NCI-H69 (cell line): ENCODE measurements around the gene SYNGR1.
A peak's percentile ranks its signal among the peaks of the same experiment; 100 is the strongest.
"Not testable (repeated sequence)": the region's sequence is repeated elsewhere in the genome, so short reads cannot be mapped to it uniquely, and the experiment has no call there.

Source experiments
- DNase-seq: peaks from one replicate; lab custom pipeline; 2025; lab: John Stamatoyannopoulos, UW

Gene SYNGR1

DNA sequence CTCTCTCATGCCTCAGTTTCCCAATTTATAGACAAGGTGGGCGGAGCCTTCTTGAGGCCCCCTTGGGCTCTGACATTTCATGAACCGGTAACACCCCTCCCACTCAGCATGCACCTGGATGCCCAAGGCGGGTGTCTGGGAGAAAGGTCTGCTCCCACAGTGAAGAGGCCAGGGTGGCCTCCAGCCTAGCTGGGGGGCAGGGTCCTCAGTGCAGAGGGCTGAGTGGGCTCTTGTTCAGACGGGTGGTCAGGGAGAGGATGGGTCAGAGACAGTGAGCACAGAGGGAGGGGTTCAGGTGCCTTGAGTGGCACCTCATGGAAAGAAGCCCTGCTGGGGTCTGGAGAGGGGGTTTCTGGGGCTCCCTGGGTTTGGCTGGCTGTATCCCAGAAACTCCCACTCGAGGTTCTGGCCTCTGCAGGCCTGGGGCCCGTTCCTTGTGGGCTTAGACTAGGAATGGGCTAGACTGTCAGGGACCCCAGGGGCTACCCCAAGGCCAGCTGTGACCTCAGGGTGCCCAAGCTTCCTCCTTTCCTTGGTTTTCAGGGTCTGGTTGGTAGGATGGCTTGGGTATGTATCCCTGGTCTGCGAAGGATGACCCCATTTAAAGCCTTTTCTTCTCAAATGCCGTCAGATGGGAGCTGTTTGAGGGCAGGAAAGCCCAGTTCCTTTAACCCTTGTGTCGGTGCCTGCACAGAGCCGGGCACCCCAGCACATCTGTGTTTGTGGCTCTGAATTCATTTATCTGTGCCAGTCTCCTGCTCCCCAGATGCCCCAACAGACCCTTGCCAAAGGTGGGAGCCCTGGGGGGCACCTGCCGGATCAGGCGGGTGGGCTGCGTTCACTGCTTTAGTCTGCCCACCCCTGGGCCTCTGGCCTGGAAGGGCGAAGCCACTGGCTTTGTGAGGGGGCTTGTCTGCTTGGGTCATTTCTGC is 1.2 kb downstream of the SYNGR1 start:
- DNase-seq = no peak

GRCh38 chr22:39351689-39352214 is 2.0 kb downstream of the SYNGR1 start:
- DNase-seq = peak; percentile 61

DNA sequence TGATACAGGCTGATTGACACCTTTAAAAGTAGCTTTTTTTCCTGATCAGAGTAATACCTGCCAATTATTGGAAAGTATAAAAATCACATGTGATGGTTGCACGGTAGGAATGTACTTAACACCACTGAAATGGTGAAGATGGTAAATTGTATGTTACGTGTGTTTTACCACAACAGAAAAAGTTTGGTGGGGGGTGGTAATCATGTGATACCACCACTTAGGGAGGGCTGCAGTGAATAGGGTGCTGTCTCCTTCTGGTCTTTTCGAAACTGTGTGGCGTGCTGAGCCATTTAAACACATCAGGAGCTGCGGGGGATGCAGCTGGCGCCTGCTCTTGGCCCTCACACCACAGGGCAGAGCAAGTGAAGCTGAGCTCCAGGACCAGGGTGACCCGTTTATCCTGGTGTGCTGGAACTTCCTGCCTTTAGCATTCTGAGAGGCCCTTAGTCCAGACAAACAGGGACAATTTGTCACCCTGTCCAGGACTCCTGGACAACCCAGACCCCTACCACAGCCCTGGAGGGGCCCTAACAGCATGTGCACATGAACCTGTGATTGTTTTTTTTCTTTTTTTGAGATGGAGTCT is 2.6 kb downstream of the SYNGR1 start:
- no peak for DNase-seq

DNA sequence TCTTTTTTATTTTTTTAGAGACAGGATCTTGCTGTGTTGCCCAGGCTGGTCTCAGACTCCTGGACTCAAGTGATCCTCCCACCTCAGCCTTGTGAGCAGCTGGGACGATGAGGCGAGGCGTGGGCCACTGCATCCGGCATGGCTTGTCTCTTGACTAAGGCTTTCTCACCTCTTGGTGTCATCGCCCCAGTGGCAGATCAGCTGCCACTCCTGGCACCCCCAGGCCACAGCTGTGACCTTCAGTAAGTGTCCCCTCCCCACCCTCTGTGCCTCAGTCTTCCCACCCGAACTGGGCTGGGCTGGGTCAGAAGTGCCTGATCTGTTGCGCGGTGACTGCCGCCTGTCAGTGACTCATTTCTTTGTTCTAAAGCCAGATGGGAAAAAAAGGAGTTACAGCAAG is 3.6 kb downstream of the SYNGR1 start:
- no peak for DNase-seq

- no peak for DNase-seq
Measured at GRCh38 chr22:39355080-39355479, 5.3 kb downstream of the SYNGR1 start.

GRCh38 chr22:39355805-39356204 is 6.0 kb downstream of the SYNGR1 start:
- not testable (repeated sequence) for DNase-seq

DNA sequence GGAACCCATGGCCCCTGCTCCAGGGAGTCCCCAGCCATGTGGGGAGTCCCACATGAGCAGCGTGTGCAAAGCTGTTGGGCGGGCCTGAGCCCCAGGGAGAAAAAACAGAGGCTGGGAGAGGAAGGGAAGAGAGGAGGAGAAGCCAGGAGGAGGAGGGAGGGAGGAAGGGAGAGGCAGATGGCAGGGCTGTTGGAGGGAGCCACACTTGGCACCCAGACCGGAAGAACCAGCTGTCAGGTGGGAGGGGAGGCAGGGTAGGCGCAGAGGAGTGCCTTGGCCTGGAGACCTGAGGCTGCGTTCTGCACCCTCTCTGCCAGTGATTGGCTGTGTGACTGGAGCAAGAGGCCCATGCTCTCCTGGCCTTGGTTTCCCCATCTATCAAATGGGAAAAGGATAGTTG is 6.7 kb downstream of the SYNGR1 start:
- DNase-seq = peak; percentile 93

GRCh38 chr22:39357110-39358108 is 7.6 kb downstream of the SYNGR1 start:
- DNase-seq = not testable (repeated sequence)

- not testable (repeated sequence) for DNase-seq
Measured at GRCh38 chr22:39358197-39358596, 8.4 kb downstream of the SYNGR1 start.

DNA sequence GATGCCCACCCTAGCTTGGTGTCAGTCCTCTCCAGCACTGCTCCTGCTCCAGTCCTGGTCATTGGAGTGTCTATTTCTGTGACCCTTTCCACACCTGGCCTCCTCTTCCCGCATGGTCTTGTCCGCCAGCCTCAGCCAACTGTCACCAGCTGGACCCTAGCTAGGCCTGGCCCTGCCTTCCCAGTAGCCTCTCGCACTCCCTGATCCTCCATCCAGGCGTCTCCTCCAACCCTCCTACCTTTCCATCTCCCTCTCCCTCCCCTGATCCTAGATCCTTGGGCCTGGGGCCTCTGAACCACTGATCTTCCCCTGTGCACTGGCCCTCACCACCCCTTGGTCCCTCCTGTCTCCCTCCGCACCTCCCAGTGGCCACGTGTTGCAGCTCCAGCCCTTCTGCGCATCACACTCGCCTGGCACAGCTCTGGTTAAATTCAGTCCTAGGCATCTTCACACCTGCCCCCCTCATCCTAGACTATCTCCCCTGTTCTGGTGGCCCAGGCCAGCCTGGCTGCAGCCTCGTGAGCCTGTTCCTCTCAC is 9.9 kb downstream of the SYNGR1 start:
- DNase-seq = no peak

DNA sequence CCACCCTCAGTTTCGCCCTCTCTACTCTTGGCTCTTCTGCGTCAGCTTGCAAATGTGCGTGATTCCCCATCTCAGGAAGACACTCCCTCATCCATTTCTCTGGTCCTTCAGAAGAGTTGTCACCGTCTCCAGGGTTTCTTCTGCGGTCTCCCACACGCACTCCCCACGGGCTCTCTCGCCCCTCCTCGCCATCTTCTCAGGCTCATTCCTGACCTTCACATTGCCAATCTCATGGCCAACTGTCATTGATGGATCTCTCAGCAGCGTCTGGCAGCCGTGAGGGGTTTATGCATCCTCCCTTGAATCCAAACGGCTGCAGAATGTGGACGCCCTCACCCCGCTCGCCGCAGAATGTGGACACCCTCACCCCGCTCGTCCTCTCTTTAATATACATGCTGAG is 10.5 kb downstream of the SYNGR1 start:
- no peak for DNase-seq

DNA sequence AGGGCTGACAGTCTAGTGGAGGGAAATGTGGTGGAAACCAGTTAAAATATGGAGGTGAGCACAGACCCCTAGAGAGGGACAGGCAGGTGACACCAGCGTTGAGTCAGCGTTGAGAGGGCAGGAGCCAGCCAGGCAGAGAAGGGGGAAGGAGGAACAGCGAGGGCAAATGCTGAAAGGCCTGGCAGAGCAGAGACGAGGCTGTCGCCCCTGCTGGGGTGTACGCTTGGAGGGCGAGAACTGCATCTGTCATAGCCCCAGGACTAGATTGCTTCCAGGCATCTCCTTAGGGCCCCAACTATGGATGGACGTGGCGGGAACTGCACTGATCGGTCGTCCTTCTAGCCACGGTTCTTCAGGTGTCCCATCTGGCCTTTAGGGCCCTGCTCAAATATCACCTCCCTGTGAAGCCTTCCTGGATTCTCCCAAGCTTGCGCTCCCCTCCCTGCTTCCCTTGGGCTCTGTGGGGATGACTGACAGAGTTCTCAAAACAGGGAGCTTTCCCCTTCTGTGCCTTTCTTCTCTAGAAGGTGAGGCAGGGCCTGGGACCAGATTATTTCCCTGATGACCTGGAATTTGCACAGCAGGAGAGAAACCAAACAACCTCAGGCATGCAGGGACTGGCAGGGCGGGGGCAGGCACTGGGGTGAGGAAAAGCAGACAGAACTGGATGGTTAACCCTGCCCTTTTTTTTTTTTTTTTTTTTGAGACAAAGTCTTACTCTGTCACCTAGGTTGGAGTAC is 11.1 kb downstream of the SYNGR1 start:
- DNase-seq = peak; percentile 70

GRCh38 chr22:39361496-39361895 is 11.7 kb downstream of the SYNGR1 start:
- no peak for DNase-seq

DNA sequence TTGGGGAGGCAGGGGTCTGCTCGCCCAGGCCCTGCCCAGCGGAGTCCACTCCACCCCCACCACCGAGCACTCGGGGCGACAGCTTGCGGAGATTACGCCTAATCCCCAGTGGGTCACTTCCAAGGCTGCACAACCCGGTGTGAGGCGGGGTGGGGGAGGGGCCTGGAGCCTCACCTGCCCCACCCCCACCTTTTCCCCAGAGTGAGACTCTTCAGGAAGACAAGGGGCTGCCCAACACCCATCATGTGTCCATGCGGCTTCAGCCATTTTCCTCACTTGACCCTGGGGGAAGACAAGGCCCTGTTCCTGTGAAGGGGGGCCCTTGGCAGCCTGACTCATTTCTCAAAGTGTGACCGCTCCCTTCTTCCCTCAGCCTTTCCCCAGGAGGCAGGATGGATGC is 12.5 kb downstream of the SYNGR1 start:
- DNase-seq = no peak

DNA sequence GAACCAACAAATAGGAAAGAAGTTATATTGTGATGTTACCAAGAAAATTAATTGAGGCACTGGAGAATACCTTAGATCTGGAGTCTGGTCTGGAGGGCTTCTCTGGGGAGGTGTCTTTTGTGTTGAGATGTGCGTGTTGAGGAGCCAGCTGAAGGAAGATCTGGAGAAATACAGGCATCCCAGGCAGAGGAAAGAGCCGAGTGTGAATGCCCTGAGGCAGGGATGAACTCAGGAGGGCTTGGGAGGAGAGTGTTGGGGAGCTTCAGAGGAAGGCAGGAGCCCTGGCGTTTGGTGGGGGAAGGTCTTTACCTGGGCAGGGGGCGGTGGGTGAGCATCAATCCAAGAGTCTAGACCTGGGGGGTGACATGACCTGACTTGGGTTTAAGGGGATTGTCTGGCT is 13.1 kb downstream of the SYNGR1 start:
- no peak for DNase-seq

- DNase-seq = no peak
Measured at GRCh38 chr22:39363751-39364515, 14.1 kb downstream of the SYNGR1 start.

- no peak for DNase-seq
Measured at GRCh38 chr22:39364714-39365491, 15.1 kb downstream of the SYNGR1 start.

GRCh38 chr22:39365492-39365780 is 15.6 kb downstream of the SYNGR1 start:
- DNase-seq = no peak

DNA sequence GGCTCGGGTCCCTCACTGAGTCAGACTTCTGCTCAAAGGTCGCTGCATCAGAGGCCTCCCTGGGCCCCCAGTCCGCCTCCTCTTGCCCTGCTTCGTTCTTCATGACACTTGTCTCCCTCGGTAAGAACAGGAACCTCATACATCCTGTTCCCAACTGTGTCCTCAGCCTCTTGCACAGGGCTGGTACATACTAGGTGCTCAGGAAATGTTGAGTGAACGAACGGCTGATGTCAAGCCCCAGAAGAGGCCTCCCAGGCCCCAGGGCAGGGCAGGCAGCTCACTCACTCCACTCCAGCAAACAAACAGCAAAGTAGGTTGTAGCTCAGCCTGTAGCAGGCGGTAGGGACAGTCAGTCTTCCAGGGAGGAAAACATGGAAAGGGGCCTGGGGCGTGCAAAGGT is 17.2 kb downstream of the SYNGR1 start:
- DNase-seq = no peak

DNA sequence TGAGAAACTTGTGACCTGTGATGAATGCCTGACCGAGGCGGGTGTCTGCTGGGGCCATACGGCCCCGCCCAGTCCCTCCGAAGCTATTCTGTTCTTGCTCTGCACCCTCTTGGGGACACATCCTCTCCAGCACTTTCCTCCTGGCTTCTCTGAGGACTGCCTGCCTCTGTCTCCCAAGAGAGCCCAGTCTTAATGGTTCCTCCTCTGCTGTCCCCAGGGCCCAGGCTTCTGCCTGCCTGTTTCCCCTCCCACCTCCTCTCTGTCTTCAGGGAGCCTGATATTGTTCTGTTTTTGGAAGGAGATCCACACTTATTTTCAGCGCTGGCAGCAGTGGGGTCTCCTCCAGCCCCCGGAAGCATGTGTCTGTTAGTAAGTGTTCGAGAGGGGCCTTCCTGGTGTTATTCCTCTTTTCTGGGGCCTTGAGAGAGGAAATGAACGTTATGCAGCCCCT is 18.7 kb downstream of the SYNGR1 start:
- no peak for DNase-seq
